PFSK-1 (cell line): ENCODE data around the gene POLR3GL.

Experiments
- POLR2AphosphoS5 ChIP-seq: IDR thresholded peaks from 2 replicates; pipeline ENCODE4 v1.6.1; 2012; ENCODE audit warnings: low read depth, mild to moderate bottlenecking, control low read depth, low read length, moderate library complexity
- TAF1 ChIP-seq: IDR thresholded peaks from 2 replicates; pipeline ENCODE4 v1.6.1; 2012; ENCODE audit warnings: low read length, control low read depth, borderline replicate concordance; ENCODE audit not compliant: insufficient read depth

DNA sequence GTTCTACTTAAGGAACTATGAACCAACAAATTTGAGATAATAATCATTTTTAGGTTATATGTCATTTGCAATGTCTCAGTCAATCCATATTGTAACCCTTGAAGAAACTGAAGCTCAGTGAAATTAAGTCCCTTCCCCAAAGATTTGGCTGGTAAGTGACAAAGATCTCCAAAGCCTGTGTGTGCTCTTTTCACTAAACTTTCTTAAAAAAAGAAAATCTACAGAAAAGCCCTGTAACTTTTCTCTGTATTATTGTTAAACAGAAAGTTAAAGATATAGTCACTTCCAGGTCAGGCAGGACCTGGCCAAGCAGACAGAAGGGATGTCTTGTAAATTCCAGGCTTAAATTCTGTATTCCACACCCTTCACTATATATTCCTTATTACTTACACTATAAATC is 8.1 kb upstream of the POLR3GL start:
- TF ChIP-seq POLR2AphosphoS5 = no peak
- TF ChIP-seq TAF1 = no peak
